Mucosa of gallbladder (tissue), 1 donor: ENCODE data around the gene AUTS2. TPM values are rescaled to one million over a fixed set of nuclear protein-coding genes. Genes with fewer than 3 reads are reported as not detected.
"Not testable (repeated sequence)": the region's sequence is repeated elsewhere in the genome, so short reads cannot be mapped to it uniquely, and the experiment has no call there.

Experiments
- DNase-seq: peaks from one replicate; pipeline ENCODE4 v3.0.0-alpha.2; 2020; ENCODE audit warnings: low spot score
- total RNA-seq: library from RNA; stranded (reverse); gene quantifications from one replicate; pipeline ENCODE4 v1.2.1, GENCODE V29; 2021
- donor health status: DM: no; HTN: no; CAD: no.

AUTS2 gene
- total RNA-seq, 1 donor from 2014 or later, result 50.1 TPM

DNA sequence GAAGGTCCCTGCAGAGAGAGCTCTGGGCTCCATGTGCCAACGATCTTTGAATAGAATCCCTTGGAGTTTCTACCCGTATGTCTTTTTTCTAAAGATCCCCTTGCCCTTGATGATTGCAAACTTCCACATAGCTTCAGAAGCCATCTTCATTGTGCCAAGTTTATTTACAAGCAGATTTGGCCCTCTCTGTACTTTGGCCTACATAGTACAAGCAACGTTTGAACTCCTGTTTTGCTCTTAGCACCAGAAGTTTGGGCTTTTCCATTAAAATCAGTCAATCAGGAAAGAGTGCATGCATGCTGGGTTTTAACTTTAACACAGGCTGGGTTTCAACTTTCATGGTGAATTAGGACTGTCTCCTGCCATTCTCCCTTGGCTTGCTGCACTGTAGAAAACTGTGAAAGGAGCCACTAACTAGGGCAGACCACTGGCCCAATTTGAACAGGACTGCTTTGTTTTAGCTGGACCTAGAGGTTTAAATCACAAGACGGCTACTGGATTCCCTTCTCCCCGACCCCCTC, 976.1 kb downstream of the AUTS2 start:
- DNase-seq, result no peak

DNA sequence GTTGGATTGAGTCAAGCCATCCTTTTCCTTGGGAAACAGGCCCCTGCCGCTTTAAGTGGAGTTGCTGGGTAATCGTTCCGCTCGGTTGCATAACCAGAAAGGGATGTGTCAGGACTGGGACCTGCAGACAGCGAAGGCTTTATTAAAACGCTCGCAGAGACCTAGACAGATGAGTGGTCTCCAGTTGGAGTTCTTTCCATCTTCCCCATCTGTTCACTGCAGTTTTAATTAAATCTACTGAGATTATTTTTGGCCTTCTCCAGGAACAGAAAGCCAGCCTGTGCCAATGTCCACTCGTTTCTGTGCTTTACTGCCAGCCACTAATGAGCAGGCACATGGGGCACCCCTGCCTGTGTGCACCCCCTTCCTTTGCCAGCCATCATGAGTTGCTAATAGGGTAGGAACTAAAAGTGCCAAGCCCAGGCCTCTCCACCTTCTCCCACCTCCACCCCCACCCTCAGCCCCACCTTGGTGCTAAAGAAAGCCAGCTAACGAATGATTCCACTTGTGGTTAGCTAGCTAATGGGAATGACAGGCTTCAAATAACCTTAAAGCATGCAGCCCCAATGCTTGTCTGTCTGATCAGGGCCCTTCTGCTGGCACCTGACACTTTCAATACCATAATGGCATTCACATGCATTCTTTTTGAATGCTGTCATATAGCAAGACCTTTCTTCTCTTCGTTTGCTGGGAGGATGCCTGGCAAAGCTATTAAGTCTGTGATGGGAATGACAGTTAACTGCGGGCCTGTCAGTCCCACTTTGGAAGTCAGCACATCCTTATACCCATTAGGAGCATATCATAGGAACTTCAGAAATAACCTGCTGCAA, 976.9 kb downstream of the AUTS2 start:
- DNase-seq, result no peak

DNA sequence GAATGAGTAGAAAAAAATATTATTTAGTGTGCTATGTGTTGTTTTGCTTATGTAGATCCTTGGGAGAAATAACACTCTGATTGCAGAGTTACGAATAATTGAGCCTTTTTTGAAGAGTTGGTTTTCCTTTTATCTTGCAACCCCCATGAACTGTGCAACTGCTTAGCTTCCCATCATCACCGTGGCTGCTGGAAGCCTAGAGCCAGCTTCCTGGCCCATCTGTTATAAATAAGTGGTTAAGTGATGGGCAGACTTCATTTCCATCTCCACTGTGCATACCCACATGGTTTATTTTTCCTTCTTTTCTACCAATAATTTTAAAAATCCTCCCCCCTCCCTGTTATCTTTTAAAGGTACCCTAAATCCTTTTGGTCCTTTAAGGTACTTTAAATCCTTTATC, 978.8 kb downstream of the AUTS2 start:
- no peak for DNase-seq

DNA sequence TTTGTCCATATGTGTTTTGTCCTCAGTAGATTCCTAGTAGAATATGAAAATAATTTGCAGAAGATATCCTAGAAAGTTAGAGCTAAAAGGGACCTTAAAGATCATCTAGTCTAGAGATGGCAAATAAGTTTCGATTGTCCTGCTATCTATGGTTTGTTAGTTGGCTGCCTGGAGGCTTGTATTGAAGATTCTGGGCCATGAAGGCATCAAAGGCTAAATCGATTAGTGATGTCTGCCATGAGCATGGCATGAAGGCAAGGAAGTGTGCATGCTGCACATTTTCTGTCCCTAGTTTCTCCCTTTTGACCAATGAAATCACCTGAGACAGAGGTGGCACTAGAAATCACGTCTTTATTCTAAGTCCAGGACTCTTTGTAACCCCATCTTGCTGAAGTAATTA, 979.9 kb downstream of the AUTS2 start:
- no peak for DNase-seq

DNA sequence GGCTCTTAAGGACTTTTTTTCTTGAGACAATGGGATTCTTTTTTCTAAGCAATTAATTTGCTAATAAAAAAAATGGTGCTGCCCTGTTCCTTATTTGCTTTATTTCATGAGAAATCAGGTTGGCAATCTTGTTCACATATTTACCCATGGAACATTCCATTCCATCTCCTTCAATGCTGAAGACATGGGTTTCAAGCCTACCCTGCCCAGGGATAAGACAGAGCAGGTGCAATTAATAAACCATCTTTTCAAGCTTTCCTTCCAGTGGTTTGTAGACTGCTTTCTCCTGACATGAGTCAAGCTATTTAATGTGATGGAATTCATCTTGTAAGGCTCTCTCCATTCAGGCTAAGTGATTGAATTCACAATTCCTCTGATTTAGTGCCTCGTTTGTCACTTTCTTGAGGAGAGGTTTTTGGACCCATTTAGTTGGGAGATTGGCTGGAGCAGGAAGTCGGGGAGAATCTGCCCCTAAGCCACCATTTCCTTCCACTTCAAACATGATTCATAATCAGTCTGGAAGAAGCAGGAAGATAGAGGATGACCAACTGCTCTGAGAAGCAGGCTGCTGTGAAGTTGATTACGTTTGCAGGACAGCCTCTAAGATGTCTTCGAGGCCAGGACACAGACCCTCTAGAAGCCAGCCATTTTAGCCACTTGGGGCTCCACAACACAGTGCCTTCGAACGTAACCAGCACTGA, 981.3 kb downstream of the AUTS2 start:
- no peak for DNase-seq

DNA sequence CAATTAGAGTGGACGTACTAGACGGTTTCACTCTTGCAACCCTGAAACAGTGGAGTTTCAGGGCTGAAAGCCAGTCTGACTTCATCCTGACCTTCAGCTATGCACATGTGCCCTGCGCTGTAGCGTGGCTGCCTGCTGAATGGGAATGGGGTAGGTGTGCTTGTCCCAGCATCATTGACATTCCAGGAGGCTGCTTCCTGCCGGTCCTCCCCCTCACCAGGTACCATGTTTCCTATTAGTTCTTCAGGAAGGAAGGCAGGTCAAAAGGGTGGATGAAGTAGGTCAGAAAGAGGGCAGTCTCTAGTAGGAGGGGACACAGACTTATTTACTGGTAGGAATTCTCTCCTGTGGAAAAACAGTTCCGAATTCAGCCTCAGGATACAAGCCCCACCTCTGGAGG, 981.9 kb downstream of the AUTS2 start:
- DNase-seq, result no peak

DNA sequence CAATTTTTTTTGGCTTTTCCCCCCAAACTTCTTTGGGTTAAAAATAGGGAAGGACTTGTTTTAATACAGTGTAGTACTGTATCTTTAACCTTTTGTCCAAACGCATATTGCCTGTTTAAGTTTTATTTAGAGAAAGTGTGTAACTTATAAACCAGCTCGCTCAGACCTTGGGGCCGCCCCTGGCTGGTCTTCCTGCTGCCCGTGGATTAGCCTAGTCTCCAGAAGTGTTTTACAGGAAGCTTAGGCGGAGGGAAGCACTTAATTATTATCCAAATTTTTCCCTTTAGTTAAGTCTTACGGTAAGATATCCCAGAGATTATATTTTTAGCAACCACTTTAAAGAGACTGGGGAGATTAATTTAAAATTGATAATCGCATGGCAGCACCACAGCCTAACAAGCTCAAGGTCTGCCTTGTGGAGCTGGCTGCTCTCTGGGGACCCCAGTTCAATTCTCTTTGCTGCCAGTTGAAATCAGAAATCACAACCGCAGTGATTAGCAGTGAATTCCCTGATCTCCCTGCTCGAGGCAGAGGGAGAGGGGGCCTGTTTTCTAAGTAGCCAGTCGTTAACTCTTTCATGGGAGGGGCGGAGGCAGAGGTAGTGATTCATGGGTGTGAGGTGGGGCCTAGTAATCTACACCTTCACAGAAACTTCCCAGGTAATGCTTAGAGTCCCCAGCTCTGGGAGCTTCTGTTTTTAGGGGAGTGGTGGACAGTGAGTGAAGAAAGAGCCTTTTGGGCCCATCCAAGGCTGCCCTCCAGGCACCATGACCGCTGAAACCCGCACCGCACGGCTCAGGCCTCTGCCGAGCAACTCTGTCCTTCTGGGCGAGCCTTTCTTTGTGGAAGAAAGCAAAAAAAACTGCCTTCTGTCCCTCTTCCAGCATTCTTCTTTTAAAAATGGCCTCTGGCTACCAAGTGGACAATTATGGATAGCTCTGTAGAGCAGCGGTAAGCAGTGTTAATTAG, 984.9 kb downstream of the AUTS2 start:
- DNase-seq, result no peak

DNA sequence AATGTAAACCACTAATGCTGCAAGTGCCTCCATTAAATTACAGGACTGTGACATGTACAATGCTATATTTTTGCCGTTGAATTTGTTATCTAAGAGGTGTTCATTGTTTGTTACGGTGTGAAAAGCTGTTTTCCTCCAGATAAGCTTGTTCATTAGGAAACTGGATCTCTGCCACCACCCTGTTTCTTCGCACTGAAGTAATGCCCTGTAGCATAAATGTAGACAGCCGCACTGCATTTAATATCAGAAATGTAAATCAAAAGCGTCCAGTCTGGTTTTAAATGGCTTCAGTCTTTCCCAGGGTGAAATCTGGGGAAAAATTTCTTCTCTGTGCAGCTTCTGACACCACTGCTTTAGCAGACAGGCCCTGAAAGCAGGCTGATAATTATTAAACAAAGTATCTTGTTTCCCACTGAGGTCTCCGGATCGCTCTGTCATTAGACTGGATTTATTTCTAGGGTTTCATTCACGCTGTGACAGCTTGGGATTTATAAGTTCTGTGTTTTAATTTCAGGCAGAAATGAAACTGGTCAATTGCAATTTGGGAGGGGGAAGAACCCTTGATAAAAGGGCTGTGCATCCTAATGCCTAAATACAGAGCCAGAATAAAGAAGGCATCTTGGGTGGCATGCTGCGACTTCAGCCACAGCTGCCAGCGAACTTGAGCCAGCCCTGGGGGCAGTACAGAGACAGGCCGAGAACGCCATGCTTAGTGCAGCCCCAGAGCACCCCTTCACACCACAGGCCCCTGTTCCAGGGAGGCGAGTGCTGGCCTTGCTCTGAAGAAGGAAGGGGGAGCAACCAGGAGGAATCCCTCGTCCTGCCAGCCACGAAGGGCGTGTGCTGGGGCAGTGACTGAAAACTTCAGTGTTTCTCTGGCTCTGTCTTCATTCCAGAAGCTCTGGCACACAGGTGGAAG, 985.9 kb downstream of the AUTS2 start:
- DNase-seq, result no peak

DNA sequence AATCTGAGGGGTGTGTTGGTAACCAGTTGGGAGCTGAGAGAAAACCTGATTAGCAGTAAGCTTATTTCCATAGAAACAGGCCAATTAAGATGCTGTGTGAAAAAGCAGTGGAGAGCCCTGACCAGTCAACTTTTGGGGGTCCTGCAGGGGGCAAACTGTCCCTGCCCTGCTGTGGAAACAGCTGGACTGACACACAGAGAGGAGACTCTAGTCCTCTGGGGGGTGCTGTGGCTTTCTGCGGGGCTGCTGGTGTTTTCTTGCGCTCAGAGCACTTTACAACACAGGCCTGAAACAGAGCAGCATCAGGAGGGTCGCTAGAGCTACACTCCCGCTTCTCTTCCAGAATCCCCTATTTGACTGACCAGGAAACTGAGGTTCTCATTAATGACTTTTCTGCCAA, 986.8 kb downstream of the AUTS2 start:
- no peak for DNase-seq

DNA sequence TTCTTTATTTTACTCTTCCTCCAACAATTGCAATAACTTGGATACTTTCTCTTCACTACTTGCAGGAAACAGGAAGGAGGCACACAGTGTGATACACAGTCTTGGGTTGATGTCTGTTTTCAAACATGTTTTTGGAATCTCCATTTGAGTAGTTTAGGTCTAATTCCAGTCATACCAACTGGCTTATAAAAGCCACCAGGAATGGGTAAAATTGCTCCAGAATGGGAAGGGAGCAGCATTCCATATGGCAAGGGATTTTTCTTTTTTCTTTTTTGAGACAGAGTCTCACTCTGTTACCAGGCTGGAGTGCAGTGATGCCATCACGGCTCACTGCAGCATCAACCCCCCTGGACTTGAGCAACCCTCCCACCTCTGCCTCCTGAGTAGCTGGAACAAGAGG, 988.5 kb downstream of the AUTS2 start:
- no peak for DNase-seq

DNA sequence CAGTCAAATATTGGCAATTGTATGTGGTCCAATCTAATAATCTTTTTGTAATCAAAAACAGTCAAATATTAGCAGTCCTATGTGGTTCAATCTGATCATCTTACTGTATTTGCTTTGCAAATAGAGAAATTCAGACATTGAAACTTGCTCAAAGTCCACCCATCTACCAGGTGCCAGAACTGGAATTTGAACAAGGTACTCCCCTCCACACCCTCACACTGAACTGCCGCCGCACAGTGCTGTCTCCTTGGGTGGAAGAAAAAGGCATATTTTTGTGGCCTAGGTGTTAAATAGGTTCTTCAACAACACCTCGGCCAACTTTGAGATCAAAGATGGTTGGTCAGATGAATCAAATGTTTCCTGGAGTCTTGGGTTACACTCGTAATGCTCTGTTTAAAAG, 989.5 kb downstream of the AUTS2 start:
- DNase-seq, result no peak

DNA sequence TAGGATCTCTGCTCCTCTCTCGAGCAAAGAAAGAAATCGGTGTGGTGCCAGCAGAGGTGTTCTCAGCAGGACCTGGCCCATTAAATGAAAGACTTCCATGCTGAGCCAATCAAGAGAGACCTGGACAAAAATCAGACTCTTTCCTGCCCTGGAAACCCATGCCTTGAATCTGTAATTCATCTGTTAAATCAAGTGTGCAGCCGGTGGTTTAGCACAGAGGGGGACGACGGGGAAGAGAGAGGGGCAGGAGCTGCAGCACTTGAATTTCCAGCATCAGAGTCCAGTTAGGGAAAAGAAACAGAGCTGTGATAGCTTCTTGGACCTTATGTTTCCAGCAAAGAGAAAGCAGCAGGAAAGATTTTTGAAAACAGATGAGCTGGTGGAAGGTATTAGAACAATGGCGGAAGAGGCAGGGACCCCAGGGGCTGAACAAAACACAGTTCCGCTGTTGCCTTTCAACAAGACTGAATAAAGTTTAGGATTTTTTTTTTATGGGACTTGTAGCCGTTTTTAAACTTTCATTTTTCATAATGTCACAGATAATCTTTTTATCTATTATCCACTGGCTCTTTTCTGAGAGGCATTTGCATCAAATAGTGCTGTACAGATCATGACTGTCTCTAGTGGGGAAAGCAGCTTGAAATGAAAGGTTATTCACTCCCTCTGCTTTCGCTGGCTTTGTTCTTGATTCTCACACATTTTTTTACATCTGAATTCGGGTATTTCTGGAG, 990.1 kb downstream of the AUTS2 start:
- DNase-seq, result no peak

DNA sequence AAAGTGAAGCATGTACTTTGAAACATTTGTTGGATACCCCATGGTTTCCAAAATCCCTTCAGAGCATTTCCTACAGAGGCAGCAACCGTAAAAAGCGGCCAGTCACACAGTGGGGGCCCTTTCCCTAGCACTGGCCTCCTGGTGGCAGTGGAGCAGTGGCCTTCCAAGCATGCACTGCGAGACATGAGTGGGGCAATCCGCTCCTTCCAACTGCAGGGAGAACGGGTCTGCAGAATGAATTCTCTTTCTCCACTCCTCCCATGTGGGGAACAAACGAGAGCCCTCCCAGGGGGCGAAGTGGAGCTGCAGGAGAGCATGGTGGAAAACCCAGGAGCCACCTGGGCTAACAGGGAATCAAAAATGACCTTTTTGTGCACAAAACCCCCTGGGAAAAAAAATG, 990.7 kb downstream of the AUTS2 start:
- DNase-seq, result no peak

DNA sequence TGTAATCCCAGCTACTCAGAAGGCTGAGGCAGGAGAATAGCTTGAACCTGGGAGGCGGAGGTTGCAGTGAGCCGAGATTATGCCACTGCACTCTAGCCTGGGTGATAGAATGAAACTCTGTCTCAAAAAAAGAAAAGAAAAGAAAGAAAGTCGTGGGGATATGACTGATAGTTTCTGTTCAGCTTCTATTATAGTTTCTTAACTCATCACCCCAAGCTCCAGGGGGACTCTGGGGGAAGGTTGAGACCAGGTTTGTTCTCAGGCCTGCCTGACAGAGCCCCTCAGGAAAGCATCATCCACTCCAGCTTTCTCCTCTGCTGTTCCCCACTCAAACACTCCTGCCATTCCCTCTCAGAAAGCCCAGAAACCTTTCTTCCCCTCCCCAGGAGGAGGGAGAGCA, 991.3 kb downstream of the AUTS2 start:
- no peak for DNase-seq

DNA sequence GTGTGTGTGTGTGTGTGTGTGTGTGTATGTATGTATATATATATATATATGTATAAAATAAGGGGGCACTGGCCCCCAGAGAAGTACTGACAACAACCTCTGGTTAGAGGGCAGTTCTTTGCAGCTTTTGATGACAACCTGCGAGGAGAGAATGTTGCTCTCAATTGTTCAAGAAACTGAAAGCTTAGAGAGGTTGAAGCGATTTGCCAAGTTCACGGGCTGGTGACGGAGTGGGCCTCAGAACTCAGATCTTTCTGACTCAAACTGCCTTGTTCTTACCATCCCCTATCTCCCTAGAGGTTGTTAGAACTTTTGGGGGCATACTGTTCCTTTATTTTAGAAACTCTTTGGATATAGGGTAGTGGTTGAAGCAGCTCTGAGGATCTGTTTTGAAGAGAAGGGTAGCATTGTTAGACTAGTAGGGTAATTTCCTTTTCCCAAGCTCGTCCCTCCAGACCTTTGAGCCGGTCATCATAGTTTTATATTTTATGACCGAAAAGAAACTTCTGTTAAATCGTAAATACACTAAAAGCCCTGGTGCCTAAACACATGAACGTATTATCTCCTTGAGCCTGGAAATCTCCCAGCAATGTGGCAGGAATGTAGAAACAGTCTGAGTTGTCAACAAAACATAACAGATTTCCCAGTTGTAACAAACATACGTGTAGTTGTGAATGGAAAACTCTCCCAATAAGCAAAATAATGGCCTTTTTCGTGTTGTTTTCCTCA, 992.0 kb downstream of the AUTS2 start:
- no peak for DNase-seq

DNA sequence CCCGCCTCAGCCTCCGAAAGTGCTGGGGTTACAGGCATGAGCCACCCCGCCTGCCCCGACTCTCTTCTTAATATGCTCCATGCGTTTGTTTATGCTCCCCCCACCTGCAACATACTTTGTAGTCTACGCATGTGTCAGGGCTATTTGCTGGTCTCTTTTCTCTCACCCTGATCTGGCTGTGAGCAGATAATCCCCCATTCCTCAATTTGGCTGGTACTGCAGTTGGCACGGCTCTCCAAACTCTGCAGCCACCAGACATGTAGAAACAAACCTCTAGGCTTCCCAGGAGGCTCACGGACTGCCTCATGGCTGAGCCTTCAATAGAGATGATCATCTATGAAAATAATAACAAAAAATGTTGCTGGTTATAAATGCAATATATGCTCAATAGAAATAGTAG, 993.4 kb downstream of the AUTS2 start:
- DNase-seq, result no peak

DNA sequence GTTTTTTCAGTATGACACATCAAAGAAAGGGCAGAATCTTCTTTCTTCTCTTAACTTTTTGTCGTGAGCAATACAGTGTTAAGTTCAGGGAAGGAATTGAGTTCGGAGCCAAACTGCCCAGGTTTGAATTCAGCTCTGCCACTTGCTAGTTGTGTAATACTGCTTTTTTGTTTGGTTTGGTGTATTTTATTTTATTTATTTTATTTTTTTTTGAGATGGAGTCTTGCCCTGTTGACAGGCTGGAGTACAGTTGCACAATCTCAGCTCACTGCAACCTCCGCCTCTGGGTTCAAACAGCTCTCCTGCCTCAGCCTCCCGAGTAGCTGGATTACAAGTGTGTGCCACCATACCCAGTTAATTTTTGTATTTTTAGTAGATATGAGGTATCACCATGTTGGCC, 993.9 kb downstream of the AUTS2 start:
- no peak for DNase-seq

DNA sequence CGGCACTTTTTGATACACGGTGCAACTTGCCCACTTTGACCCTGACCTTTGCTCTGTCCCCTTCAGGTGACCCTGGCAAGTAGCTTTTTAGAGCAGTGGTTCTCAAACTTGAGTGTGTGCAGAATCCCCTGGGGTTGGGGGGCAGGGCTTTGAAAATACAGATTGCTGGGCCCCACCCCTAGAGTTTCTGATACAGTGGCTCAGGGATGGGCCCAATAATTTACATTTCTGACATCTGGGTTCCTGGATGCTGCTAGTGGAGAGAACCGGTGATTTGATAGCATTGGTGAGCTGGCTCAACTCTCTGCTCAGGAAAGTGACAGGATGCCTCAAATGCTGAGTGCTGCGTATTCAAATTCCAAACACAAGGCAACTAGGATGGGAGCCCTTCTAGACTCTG, 995.9 kb downstream of the AUTS2 start:
- DNase-seq, result no peak

DNA sequence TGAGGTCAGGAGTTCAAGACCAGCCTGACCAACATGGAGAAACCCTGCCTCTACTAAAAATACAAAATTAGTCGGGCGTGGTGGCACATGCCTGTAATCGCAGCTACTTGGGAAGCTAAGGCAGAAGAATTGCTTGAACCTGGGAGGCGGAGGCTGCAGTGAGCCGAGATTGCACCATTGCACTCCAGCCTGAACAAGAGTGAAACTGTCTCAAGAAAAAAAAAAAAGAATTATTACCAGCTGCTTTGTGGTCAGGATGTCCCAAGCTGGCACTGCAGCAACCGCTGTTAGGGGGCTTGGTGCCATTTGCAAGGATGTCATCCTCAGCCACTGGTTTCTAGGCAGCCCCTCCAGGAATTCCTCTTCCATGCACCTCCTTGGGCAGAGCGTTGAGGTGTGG, 996.6 kb downstream of the AUTS2 start:
- DNase-seq, result not testable (repeated sequence)

DNA sequence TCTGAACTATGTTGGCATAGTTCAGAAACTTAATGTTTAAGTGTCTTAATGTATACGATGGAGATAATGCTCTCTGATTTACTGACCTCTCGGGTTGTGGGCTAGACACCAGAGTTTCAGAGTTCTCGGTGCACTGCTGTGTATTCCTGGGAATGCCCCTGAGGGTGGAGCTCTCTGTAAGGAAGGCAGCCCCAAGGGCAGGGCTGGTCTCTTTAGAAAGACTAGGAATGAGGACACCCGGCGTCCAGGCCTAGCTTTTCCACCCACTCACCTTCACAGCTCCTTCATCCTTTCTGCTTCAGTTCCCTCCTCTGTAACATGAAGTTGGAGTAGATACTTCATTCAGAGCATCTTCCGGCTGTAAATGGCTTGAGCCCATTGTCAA, 997.1 kb downstream of the AUTS2 start:
- no peak for DNase-seq
